ENCODE data around the gene SNRNP48.

SNRNP48 gene

GRCh38 chr6:7630792-7631191, 40.8 kb downstream of the SNRNP48 start:
- H3K9me3 ChIP-seq (ENCODE audit: insufficient read depth, low read length): no peaks in the 10 kb centered on the region
- no peak overlapping the region for H3K27ac ChIP-seq (ENCODE audit: low read length)
- H3K4me2 ChIP-seq (ENCODE audit: low read length): no peak overlapping the region
- no peak overlapping the region for H3K9ac ChIP-seq (ENCODE audit: low read length)
- no peaks in the 10 kb centered on the region for H3K4me1 ChIP-seq (ENCODE audit: low read length)
- TF ChIP-seq CTCF (IDR thresholded peaks at IDR 0.05; ENCODE audit: low read depth, low read length) (no peak), EZH2phosphoT487 (IDR thresholded peaks at IDR 0.05; ENCODE audit: low read depth) (no peak)
- no peaks in the 10 kb centered on the region for H4K20me1 ChIP-seq (ENCODE audit: insufficient read depth, low read length)
- H2AFZ ChIP-seq (ENCODE audit: low read depth, low read length): no peak overlapping the region
- no peaks in the 10 kb centered on the region for H3K36me3 ChIP-seq (replicated peaks; ENCODE audit: low read depth, low read length)
- no peaks in the 10 kb centered on the region for H3K79me2 ChIP-seq (ENCODE audit: low read length)
- no peak overlapping the region for H3K4me3 ChIP-seq (ENCODE audit: low read length)
- H3K27me3 ChIP-seq (ENCODE audit: low read depth, low read length): no peaks in the 10 kb centered on the region

- no peak overlapping the region for H3K9ac ChIP-seq (ENCODE audit: low read length)
- no peaks in the 10 kb centered on the region for H3K79me2 ChIP-seq (ENCODE audit: low read length)
- no peaks in the 10 kb centered on the region for H3K9me3 ChIP-seq (ENCODE audit: insufficient read depth, low read length)
- H3K4me3 ChIP-seq (ENCODE audit: low read length): no peak overlapping the region
- H3K4me1 ChIP-seq (ENCODE audit: low read length): no peaks in the 10 kb centered on the region
- TF ChIP-seq EZH2phosphoT487 (IDR thresholded peaks at IDR 0.05; ENCODE audit: low read depth) (no peak), CTCF (IDR thresholded peaks at IDR 0.05; ENCODE audit: low read depth, low read length) (no peak)
- no peaks in the 10 kb centered on the region for H4K20me1 ChIP-seq (ENCODE audit: insufficient read depth, low read length)
- no peak overlapping the region for H3K4me2 ChIP-seq (ENCODE audit: low read length)
- H3K27me3 ChIP-seq (ENCODE audit: low read depth, low read length): no peaks in the 10 kb centered on the region
- no peak overlapping the region for H3K27ac ChIP-seq (ENCODE audit: low read length)
- no peaks in the 10 kb centered on the region for H3K36me3 ChIP-seq (replicated peaks; ENCODE audit: low read depth, low read length)
- no peak overlapping the region for H2AFZ ChIP-seq (ENCODE audit: low read depth, low read length)
Measured at GRCh38 chr6:7631466-7631865, 41.5 kb downstream of the SNRNP48 start.

- Histone ChIP-seq H3K36me3 (replicated peaks; ENCODE audit: low read depth, low read length) (no peaks in the 10 kb centered on the region), H2AFZ (ENCODE audit: low read depth, low read length) (no peak overlapping the region), H3K4me1 (ENCODE audit: low read length) (no peaks in the 10 kb centered on the region), H3K9me3 (ENCODE audit: insufficient read depth, low read length) (no peaks in the 10 kb centered on the region), H4K20me1 (ENCODE audit: insufficient read depth, low read length) (no peaks in the 10 kb centered on the region), H3K4me3 (ENCODE audit: low read length) (no peak overlapping the region), H3K4me2 (ENCODE audit: low read length) (no peak overlapping the region), H3K27ac (ENCODE audit: low read length) (no peak overlapping the region), H3K79me2 (ENCODE audit: low read length) (no peaks in the 10 kb centered on the region), H3K27me3 (ENCODE audit: low read depth, low read length) (no peaks in the 10 kb centered on the region), H3K9ac (ENCODE audit: low read length) (no peak overlapping the region)
- TF ChIP-seq EZH2phosphoT487 (IDR thresholded peaks at IDR 0.05; ENCODE audit: low read depth) (no peak), CTCF (IDR thresholded peaks at IDR 0.05; ENCODE audit: low read depth, low read length) (no peak)
Measured at GRCh38 chr6:7632501-7633290, 42.7 kb downstream of the SNRNP48 start.

GRCh38 chr6:7633361-7633760, 43.4 kb downstream of the SNRNP48 start:
- Histone ChIP-seq H3K36me3 (replicated peaks; ENCODE audit: low read depth, low read length) (no peaks in the 10 kb centered on the region), H3K9me3 (ENCODE audit: insufficient read depth, low read length) (no peaks in the 10 kb centered on the region), H3K79me2 (ENCODE audit: low read length) (no peaks in the 10 kb centered on the region), H3K4me2 (ENCODE audit: low read length) (no peak overlapping the region), H3K4me1 (ENCODE audit: low read length) (no peaks in the 10 kb centered on the region), H3K9ac (ENCODE audit: low read length) (no peak overlapping the region), H3K27me3 (ENCODE audit: low read depth, low read length) (no peaks in the 10 kb centered on the region), H3K4me3 (ENCODE audit: low read length) (no peak overlapping the region), H2AFZ (ENCODE audit: low read depth, low read length) (no peak overlapping the region), H3K27ac (ENCODE audit: low read length) (no peak overlapping the region), H4K20me1 (ENCODE audit: insufficient read depth, low read length) (no peaks in the 10 kb centered on the region)
- TF ChIP-seq EZH2phosphoT487 (IDR thresholded peaks at IDR 0.05; ENCODE audit: low read depth): no peak
- TF ChIP-seq CTCF (IDR thresholded peaks at IDR 0.05; ENCODE audit: low read depth, low read length): no peak

All from OCI-LY3 (cell line).